ENCODE results near the gene ABT1. TPM values are rescaled to one million over a fixed set of nuclear protein-coding genes. Genes with fewer than 3 reads are reported as not detected.
A peak's percentile ranks its signal among the peaks of the same experiment; 100 is the strongest.

Gene ABT1
- total and polyA plus RNA-seq, 2 donors: 12.3 to 19.6 TPM

DNA sequence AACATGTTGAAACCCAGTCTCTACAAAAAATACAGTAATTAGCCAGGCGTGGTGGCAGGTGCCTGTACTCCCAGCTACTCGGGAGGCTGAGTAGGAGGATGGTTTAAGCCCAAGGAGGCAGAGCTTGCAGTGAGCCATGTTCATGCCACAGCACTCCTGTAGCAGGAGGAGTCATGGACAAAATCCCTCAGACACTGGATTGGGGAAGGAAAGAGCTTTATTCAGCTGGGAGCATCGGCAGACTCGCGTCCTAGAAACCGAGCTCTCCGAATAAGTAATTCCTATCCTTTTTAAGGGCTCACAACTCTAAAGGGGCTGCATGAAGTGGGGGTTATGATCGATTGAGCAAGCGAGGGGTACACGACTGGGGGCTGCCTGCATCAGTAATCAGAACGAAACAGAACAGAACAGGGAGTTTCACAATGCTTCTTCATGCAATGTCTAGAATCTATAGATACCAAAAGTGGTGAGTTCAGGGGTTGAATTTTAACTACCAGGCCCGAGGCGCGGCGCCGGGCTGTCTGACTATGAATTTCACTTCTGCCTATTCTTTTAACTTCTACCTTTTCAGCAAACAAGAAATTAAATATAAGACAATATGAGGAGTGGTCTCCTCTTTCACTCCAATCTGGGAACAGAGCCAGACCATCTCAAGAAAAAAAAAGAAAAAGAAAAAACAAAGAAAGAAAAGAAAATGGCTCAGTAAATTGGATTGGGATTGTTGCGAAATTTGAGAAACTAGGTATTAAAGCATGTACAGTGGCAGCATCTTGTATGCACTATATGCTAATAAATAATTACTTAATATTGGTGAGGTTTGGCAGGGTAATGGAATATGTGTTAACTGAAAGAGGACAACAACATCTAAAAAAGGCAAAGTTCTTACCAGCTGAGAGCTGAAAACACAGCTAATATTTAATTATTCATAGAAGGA lies 35.0 kb upstream of the ABT1 start:
- no peaks in the 10 kb centered on the region for H3K4me1 ChIP-seq (ENCODE audit: insufficient read depth)
- H3K36me3 ChIP-seq (ENCODE audit: insufficient read depth): no peaks in the 10 kb centered on the region
- no peak for DNase-seq (ENCODE audit: extremely low spot score)
- H3K27ac ChIP-seq (ENCODE audit: low read depth): no peak overlapping the region
- no peak overlapping the region for H3K4me3 ChIP-seq (ENCODE audit: low read depth, low read length)
- WGBS: 86% methylated on average over 17 of the region's 17 CpGs

DNA sequence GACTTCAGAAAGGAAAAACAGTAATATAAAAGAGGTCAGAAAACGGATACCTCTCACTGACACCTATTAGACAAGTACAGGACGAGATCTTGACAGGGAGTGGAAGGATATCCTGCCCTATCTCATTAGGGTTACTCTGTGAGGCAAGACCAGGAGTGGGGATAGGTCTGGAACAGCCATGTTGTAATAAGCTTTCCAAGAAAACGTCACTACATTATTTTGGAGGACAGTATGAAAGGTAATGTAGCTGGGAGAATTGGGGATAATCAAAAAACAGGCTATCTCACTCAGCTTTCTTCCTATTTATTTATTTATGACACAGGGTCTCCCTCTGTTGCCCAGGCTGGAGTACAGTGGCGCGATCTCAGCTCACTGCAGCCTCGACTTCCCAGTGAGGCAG lies 33.3 kb upstream of the ABT1 start:
- DNase-seq (ENCODE audit: extremely low spot score): no peak
- WGBS: 79% methylated on average over 6 of the region's 6 CpGs
- Histone ChIP-seq H3K4me3 (ENCODE audit: low read depth, low read length) (no peak overlapping the region), H3K36me3 (ENCODE audit: insufficient read depth) (no peaks in the 10 kb centered on the region), H3K27ac (ENCODE audit: low read depth) (no peak overlapping the region), H3K4me1 (ENCODE audit: insufficient read depth) (no peaks in the 10 kb centered on the region)

DNA sequence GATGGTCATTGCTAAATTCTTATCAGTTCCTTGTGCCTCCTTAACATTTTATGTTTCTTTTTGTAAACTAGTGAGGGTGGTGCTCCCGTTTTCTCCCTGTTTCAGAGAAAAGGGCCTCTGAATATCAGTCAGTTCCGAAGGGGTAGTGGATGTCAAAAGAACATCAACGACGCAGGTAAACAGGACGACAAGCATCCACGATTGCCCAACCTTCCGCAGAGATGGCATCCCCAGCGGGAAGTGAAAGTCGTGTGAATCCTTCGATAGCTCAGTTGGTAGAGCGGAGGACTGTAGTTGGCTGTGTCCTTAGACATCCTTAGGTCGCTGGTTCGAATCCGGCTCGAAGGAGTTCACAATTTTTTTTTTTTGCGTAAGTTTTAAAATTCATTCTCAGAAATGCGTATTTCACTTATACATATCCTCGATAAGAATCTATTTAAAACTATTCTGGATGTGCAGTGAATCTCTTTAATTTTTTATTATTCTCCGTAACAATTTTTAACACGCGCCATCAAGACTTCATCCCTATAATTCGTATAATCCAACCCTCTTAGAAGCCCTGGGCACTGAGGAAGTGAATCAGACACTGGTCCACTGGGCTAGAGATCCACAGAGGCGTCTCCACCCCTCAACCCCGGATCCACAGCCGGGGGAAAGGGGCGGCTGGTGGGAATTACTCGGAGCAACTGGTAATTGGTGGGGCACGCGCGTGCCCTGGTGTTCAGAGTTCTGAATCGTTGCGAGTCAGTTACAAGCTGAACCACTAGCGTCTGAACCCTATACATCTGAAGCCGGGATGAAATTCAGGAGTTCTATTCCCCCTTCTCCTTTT lies 27.9 kb upstream of the ABT1 start:
- 2% methylated on average over 34 of the region's 34 CpGs for WGBS
- DNase-seq (ENCODE audit: extremely low spot score): peak; percentile 97
- H3K4me3 ChIP-seq (ENCODE audit: low read depth, low read length): peak overlapping the region; percentile 50
- H3K4me1 ChIP-seq (ENCODE audit: insufficient read depth): no peaks in the 10 kb centered on the region
- H3K27ac ChIP-seq (ENCODE audit: low read depth): peak overlapping the region; percentile 64
- H3K36me3 ChIP-seq (ENCODE audit: insufficient read depth): no peaks in the 10 kb centered on the region

DNA sequence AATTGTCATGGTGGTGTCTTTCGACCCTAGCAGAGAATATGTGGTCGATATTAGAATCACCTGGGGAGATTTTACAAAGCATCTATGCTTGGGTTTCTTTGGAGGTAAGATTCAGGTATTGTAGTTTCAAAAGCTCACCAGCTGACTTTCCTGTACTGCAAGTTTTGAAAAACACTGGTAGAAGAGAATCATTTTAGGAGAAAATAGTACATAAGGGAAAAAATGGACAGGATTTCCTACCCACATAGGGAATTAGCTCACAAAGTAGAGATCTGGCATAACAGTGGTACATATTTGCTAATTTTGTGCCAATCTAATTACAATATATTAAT lies 27.4 kb upstream of the ABT1 start:
- H3K27ac ChIP-seq (ENCODE audit: low read depth): no peak overlapping the region
- WGBS: 7% methylated on average over 2 of the region's 2 CpGs
- no peak overlapping the region for H3K4me3 ChIP-seq (ENCODE audit: low read depth, low read length)
- no peaks in the 10 kb centered on the region for H3K36me3 ChIP-seq (ENCODE audit: insufficient read depth)
- H3K4me1 ChIP-seq (ENCODE audit: insufficient read depth): no peaks in the 10 kb centered on the region
- no peak for DNase-seq (ENCODE audit: extremely low spot score)

DNA sequence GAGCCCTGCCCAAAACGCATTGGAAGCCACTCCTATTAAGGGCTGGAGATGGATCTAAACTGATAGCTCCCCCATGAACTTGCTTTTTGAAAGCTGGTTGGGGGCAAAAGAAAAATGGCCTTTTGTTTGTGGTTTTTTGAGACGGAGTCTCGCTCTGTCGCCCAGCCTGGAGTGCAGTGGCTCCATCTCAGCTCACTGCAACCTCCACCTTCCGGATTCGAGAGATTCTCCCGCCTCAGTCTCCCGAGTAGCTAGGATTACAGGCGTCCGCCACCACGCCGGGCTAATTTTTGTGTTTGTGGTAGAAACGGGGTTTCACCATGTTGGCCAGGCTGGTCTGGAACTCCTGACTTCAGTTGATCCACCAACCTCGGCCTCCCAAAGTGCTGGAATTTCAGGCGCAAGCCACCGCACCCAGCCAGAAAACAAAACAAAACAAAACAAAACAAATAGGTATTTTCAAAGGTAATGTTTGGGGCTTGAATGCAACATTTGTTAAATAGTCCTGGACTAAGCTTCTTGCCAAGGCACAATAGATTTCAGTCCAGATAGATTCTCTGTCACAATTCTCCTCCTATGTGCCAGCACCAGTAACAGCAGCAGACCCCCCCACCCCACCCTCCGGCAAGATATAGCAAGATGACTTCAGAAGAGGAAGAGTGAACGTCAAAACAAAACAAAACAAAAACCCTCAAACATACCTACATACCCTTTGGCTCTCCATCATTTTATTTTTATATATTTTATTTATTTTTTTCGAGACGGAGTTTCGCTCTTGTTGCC lies 26.5 kb upstream of the ABT1 start:
- Histone ChIP-seq H3K4me3 (ENCODE audit: low read depth, low read length) (no peak overlapping the region), H3K36me3 (ENCODE audit: insufficient read depth) (no peaks in the 10 kb centered on the region), H3K27ac (ENCODE audit: low read depth) (no peak overlapping the region), H3K4me1 (ENCODE audit: insufficient read depth) (no peaks in the 10 kb centered on the region)
- 79% methylated on average over 21 of the region's 21 CpGs for WGBS
- no peak for DNase-seq (ENCODE audit: extremely low spot score)

DNA sequence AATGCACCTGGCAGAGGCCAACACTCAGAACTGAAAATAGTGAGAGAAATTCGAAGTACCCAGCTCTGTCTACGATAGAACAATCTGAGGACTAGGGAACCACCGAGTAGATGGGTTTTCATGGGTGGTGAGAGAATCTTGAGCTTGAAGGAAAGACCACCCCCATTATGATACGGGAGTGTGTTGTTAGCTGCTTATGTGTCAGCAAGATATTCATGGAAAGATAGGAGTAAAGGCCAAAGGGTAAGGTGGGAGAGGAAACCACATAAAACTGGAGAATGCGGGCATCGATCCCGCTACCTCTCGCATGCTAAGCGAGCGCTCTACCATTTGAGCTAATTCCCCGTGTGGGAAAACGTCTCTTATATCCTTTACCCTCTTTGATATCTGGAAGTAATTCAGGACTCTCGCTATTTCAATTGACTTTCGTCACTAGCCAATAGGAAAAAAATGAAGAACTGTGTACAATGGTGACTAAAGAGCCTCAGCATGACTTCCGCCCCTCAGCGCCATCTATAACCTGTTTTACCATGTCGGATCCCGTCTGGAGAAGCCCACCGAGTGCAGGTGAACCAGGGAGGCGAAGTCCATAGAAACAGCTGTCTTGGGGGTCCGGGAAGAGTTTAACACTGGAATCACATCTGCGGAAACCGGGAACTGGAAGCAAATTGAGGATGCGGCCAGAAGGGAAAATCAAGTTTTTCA lies 25.0 kb upstream of the ABT1 start:
- 5% methylated on average over 24 of the region's 24 CpGs for WGBS
- no peaks in the 10 kb centered on the region for H3K4me1 ChIP-seq (ENCODE audit: insufficient read depth)
- H3K27ac ChIP-seq (ENCODE audit: low read depth): no peak overlapping the region
- H3K4me3 ChIP-seq (ENCODE audit: low read depth, low read length): peak overlapping the region; percentile 16
- H3K36me3 ChIP-seq (ENCODE audit: insufficient read depth): no peaks in the 10 kb centered on the region
- DNase-seq (ENCODE audit: extremely low spot score): no peak

DNA sequence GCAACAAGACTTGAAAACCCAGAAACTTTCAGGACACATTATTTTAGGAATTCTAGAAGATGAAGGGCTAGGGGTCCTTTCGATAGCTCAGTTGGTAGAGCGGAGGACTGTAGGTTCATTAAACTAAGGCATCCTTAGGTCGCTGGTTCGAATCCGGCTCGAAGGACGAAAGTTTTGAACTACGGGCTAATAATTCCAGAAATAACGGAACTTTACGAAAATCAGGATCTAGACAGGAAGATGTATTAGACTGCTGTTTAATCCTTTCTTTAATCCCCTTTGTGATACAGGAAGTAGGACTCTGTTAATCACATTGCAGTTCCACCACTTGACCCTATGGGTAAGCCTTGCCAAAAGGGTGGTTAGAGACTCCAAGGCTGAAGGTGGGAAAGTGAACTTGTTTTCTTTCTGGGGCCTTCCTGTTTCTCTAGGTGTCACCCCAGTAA lies 21.2 kb upstream of the ABT1 start:
- 51% methylated on average over 10 of the region's 10 CpGs for WGBS
- Histone ChIP-seq H3K4me3 (ENCODE audit: low read depth, low read length) (no peak overlapping the region), H3K4me1 (ENCODE audit: insufficient read depth) (no peaks in the 10 kb centered on the region), H3K27ac (ENCODE audit: low read depth) (no peak overlapping the region), H3K36me3 (ENCODE audit: insufficient read depth) (no peaks in the 10 kb centered on the region)
- DNase-seq (ENCODE audit: extremely low spot score): no peak

DNA sequence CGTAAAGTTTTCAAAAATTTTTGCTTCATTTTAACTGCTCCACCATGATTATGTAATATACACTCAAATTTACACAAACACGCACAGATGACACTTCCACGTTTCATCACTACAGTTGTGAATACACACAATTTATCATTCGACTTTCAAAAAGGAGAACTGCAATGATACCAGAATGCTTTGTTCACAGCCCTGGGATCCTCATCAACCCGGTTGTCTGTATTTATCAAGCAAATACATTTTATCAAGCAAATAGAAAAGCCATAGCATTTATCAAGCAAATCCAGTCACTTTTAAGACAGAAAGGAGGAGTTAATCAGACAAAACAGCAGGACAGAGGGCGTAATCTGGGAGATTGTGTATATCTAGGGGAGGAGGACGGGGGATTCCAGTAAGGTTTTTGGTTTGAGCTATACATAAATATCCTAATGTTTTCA lies 20.3 kb upstream of the ABT1 start:
- H3K36me3 ChIP-seq (ENCODE audit: insufficient read depth): no peaks in the 10 kb centered on the region
- no peaks in the 10 kb centered on the region for H3K4me1 ChIP-seq (ENCODE audit: insufficient read depth)
- 42% methylated on average over 7 of the region's 7 CpGs for WGBS
- DNase-seq (ENCODE audit: extremely low spot score): no peak
- H3K27ac ChIP-seq (ENCODE audit: low read depth): no peak overlapping the region
- no peak overlapping the region for H3K4me3 ChIP-seq (ENCODE audit: low read depth, low read length)

DNA sequence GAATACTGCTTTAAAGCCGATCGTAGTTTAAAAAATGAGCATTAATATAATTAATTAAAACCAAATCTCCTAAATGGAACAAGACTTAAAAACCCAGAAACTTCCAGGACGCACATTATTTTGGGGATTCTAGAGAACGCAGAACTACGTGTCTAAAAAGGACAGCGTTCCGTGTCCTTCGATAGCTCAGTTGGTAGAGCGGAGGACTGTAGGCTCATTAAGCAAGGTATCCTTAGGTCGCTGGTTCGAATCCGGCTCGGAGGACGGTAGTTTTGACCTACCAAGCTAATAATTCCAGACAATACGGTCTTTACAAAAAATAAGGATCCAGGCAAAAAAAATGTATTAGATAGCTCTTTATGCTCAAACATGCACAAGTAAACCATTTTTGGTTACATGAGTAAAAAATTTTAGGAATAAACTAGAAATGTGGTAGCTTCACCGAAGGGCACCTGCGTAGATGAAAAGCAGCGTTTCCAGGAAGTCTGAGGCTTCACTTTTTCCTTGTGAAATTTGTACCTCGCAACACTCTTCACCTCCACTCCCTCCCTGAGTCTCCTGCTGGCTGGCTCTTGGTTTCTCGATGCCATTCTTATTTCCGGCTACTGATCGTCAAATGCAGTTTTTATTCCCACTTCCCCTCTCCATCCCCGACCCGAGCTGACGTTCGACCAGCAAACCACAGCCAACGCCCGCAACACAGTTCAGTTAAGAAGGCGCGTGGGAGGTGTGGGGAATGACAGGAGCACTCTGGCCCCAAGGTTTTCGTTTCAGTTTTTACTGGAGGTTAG lies 19.6 kb upstream of the ABT1 start:
- WGBS: 4% methylated on average over 31 of the region's 31 CpGs
- H3K27ac ChIP-seq (ENCODE audit: low read depth): no peak overlapping the region
- no peak for DNase-seq (ENCODE audit: extremely low spot score)
- no peaks in the 10 kb centered on the region for H3K4me1 ChIP-seq (ENCODE audit: insufficient read depth)
- no peaks in the 10 kb centered on the region for H3K36me3 ChIP-seq (ENCODE audit: insufficient read depth)
- H3K4me3 ChIP-seq (ENCODE audit: low read depth, low read length): no peak overlapping the region

DNA sequence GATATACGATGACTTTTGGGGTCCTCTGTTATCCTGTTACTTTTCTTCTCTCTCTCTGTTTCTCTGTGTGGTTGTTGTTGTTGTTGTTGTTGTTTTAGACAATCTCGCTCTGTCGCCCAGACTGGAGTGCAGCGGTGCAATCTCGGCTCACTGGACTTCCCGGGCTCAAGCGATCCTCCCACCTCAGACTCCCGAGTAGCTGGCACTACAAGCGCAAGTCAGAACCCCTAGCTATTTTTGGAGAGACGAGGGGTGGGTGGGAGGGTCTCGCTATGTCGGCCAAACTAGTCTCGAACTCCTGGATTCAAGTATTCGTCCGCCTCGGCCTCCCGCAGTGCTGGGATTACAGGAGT lies 19.1 kb upstream of the ABT1 start:
- Histone ChIP-seq H3K36me3 (ENCODE audit: insufficient read depth) (no peaks in the 10 kb centered on the region), H3K4me3 (ENCODE audit: low read depth, low read length) (no peak overlapping the region), H3K4me1 (ENCODE audit: insufficient read depth) (no peaks in the 10 kb centered on the region), H3K27ac (ENCODE audit: low read depth) (no peak overlapping the region)
- no peak for DNase-seq (ENCODE audit: extremely low spot score)
- WGBS: 12% methylated on average over 17 of the region's 17 CpGs

DNA sequence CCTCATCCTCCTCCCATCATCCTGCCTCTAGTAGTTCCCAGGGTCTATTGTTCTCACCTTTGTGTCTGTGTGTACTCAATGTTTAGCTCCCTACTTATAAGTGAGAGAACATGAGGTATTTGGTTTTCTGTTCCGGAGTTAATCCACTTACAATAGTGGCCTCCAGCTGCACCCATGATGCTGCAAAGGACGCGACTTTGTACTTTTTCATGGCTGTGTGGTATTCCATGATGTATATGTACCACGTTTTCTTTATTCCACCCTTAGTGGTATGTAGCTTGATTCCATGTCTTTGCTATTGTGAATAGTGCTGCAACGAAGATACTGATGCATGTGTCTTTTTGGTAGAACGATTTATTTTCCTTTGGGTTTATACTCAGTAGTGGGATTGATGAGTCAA lies 18.5 kb upstream of the ABT1 start:
- no peak for DNase-seq (ENCODE audit: extremely low spot score)
- H3K4me3 ChIP-seq (ENCODE audit: low read depth, low read length): no peak overlapping the region
- 88% methylated on average over 6 of the region's 6 CpGs for WGBS
- no peaks in the 10 kb centered on the region for H3K4me1 ChIP-seq (ENCODE audit: insufficient read depth)
- no peaks in the 10 kb centered on the region for H3K36me3 ChIP-seq (ENCODE audit: insufficient read depth)
- H3K27ac ChIP-seq (ENCODE audit: low read depth): no peak overlapping the region

DNA sequence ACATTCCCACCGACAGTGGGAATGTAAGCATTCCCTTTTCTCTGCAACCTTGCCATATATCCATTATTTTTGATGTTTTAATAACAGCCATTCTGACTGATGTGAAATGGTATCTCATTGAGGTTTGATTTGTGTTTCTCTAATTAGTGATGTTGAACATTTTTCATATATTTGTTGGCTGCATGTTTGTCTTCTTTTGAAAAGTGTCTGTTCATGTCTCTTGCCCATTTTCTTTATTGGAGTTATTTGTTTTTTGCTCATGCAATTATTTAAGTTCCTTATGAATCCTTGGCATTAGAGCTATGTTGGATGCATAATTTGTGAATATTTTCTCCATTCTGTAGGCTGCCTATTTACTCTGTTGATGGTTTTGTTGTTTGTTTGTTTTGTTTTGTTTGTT lies 18.0 kb upstream of the ABT1 start:
- H3K27ac ChIP-seq (ENCODE audit: low read depth): no peak overlapping the region
- H3K4me1 ChIP-seq (ENCODE audit: insufficient read depth): no peaks in the 10 kb centered on the region
- H3K36me3 ChIP-seq (ENCODE audit: insufficient read depth): no peaks in the 10 kb centered on the region
- no peak overlapping the region for H3K4me3 ChIP-seq (ENCODE audit: low read depth, low read length)
- WGBS: 95% methylated on average over 1 of the region's 1 CpG
- no peak for DNase-seq (ENCODE audit: extremely low spot score)

Measured in urinary bladder (tissue), 4 donors.